ENCODE measurements around the gene NSUN3. TPM values are rescaled to one million over a fixed set of nuclear protein-coding genes. Genes with fewer than 3 reads are reported as not detected.
A peak's percentile ranks its signal among the peaks of the same experiment; 100 is the strongest.
"Not testable (repeated sequence)": the region's sequence is repeated elsewhere in the genome, so short reads cannot be mapped to it uniquely, and the experiment has no call there.

NSUN3 gene
- 10 to 100 TPM; 10.8 to 14.4 (median 12.7) TPM for polyA plus RNA-seq (ENCODE audit: insufficient read length in 3 of 3)

- DNase-seq (ENCODE audit: low read depth in 3 of 3, low spot score in 2 of 3), result peak; percentile 91 to 95 (median 95)
Measured at GRCh38 chr3:94062513-94063404, at the start of gene NSUN3, which contains the start of gene DHFR2. NSUN3 (plus strand) TSS chr3:94063061; CDS start chr3:94063127, 66 bp downstream. DHFR2 (minus strand) TSS chr3:94062916; CDS start chr3:94061511, 1,405 bp downstream.

GRCh38 chr3:94015025-94015424, 47.8 kb upstream of the NSUN3 start:
- DNase-seq (ENCODE audit: low read depth in 3 of 3, low spot score in 2 of 3), result no peak

- no peak for DNase-seq (ENCODE audit: low read depth in 3 of 3, low spot score in 2 of 3)
Measured at GRCh38 chr3:94019659-94020058, 43.2 kb upstream of the NSUN3 start.

GRCh38 chr3:94020293-94020692, 42.6 kb upstream of the NSUN3 start:
- no peak for DNase-seq (ENCODE audit: low read depth in 3 of 3, low spot score in 2 of 3)

- DNase-seq (ENCODE audit: low read depth in 3 of 3, low spot score in 2 of 3), result no peak
Measured at GRCh38 chr3:94024385-94024784, 38.5 kb upstream of the NSUN3 start.

GRCh38 chr3:94026623-94027022, 36.2 kb upstream of the NSUN3 start:
- no peak for DNase-seq (ENCODE audit: low read depth in 3 of 3, low spot score in 2 of 3)

- DNase-seq (ENCODE audit: low read depth in 3 of 3, low spot score in 2 of 3), result no peak
Measured at GRCh38 chr3:94028093-94028837, 34.6 kb upstream of the NSUN3 start, which contains the start of gene STX19. STX19 (minus strand) TSS chr3:94028597; CDS start chr3:94015269, 13,328 bp downstream.

- DNase-seq (ENCODE audit: low read depth in 3 of 3, low spot score in 2 of 3), result no peak
Measured at GRCh38 chr3:94036909-94037507, 25.9 kb upstream of the NSUN3 start.

GRCh38 chr3:94043285-94043684, 19.6 kb upstream of the NSUN3 start:
- DNase-seq (ENCODE audit: low read depth in 3 of 3, low spot score in 2 of 3), result no peak

GRCh38 chr3:94044100-94044936, 18.5 kb upstream of the NSUN3 start:
- DNase-seq (ENCODE audit: low read depth in 3 of 3, low spot score in 2 of 3), result not testable (repeated sequence)

- no peak for DNase-seq (ENCODE audit: low read depth in 3 of 3, low spot score in 2 of 3)
Measured at GRCh38 chr3:94046533-94046932, 16.3 kb upstream of the NSUN3 start.

GRCh38 chr3:94049267-94049666, 13.6 kb upstream of the NSUN3 start:
- DNase-seq (ENCODE audit: low read depth in 3 of 3, low spot score in 2 of 3), result no peak

- no peak for DNase-seq (ENCODE audit: low read depth in 3 of 3, low spot score in 2 of 3)
Measured at GRCh38 chr3:94050546-94050945, 12.3 kb upstream of the NSUN3 start.

GRCh38 chr3:94061297-94061696, 1.6 kb upstream of the NSUN3 start:
- DNase-seq (ENCODE audit: low read depth in 3 of 3, low spot score in 2 of 3), result no peak

- DNase-seq (ENCODE audit: low read depth in 3 of 3, low spot score in 2 of 3), result no peak
Measured at GRCh38 chr3:94063496-94064119, 747 bp downstream of the NSUN3 start.

- no peak for DNase-seq (ENCODE audit: low read depth in 3 of 3, low spot score in 2 of 3)
Measured at GRCh38 chr3:94064243-94064860, 1.5 kb downstream of the NSUN3 start.

- DNase-seq (ENCODE audit: low read depth in 3 of 3, low spot score in 2 of 3), result no peak
Measured at GRCh38 chr3:94065122-94065521, 2.3 kb downstream of the NSUN3 start.

GRCh38 chr3:94065819-94066480, 3.1 kb downstream of the NSUN3 start:
- DNase-seq (ENCODE audit: low read depth in 3 of 3, low spot score in 2 of 3), result no peak

Measured in right renal cortex interstitium (tissue), 3 donors.